ENCODE measurements around the gene RABL6. TPM values are rescaled to one million over a fixed set of nuclear protein-coding genes. Genes with fewer than 3 reads are reported as not detected.

The RABL6 gene
- total and polyA plus RNA-seq, 2 of the 4 experiments (the other 2 are of a cell fraction) = 37.1 to 47.5 TPM

DNA sequence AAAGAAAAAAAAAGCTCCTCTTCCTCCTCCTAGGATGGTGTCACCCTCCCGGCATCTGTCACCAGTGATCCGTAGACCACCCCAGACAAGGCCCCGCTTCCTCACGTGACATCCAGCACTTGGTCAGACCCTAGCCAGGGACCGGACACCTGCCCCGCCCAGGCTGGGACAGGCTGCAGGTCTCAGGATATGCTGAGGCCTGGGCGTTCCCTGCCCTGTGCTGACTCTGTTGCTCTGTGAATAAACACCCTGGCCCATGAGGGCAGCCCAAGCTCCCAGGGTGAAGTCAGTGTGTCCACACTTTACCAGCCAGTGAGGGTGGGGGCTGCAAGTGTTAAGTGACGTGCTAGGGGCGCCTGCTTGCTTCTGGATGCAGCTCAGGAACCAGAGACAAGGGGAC lies 52.8 kb downstream of the RABL6 start:
- H3K18ac ChIP-seq (ENCODE audit: low read depth, low read length) = no peak overlapping the region
- TF ChIP-seq RCOR1 (IDR thresholded peaks at IDR 0.05; ENCODE audit: insufficient replicate concordance, low read length) (no peak), MXI1 (IDR thresholded peaks at IDR 0.05; ENCODE audit: borderline replicate concordance, low read depth, low read length) (no peak), POLR2A (IDR thresholded peaks at IDR 0.05; ENCODE audit: low read depth, low read length) (no peak), BHLHE40 (IDR thresholded peaks at IDR 0.05; ENCODE audit: low read depth, low read length) (no peak), FOS (IDR thresholded peaks at IDR 0.05; ENCODE audit: low read depth, low read length) (no peak), ELK1 (IDR thresholded peaks at IDR 0.05; ENCODE audit: borderline replicate concordance, low read depth, low read length) (no peak), SMC3 (IDR thresholded peaks at IDR 0.05; ENCODE audit: low read depth, low read length) (no peak), RAD21 (IDR thresholded peaks at IDR 0.05; ENCODE audit: low read length) (no peak)
- TF ChIP-seq, protein P1, sequence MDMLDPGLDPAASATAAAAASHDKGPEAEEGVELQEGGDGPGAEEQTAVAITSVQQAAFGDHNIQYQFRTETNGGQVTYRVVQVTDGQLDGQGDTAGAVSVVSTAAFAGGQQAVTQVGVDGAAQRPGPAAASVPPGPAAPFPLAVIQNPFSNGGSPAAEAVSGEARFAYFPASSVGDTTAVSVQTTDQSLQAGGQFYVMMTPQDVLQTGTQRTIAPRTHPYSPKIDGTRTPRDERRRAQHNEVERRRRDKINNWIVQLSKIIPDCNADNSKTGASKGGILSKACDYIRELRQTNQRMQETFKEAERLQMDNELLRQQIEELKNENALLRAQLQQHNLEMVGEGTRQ (IDR thresholded peaks at IDR 0.05; ENCODE audit: low read depth, low read length) = no peak
- H4K91ac ChIP-seq (ENCODE audit: insufficient read depth, low read depth, low read length) = no peak overlapping the region
- H3K36me3 ChIP-seq (ENCODE audit: control insufficient read depth, insufficient read depth, low read length) = peaks cover 35% of the 10 kb centered on the region
- no peak overlapping the region for H2BK120ac ChIP-seq (ENCODE audit: low read depth, low read length)
- H4K5ac ChIP-seq (ENCODE audit: low read depth, low read length) = no peak overlapping the region
- no peak overlapping the region for H2BK5ac ChIP-seq (ENCODE audit: low read depth, low read length, poor library complexity, severe bottlenecking)
- peaks cover 12% of the 10 kb centered on the region for H3K4me1 ChIP-seq (ENCODE audit: control insufficient read depth, insufficient read depth, low read length)
- dilution Hi-C loops (cut with HindIII; ENCODE audit: low sequenced_read_pairs, unreplicated experiment) = no loop called here
- H3K9me3 ChIP-seq (ENCODE audit: control insufficient read depth, insufficient read depth, low read length) = no peaks in the 10 kb centered on the region
- H3K27ac ChIP-seq (ENCODE audit: insufficient read depth, low read length) = no peak overlapping the region
- H3K4ac ChIP-seq (ENCODE audit: low read depth, low read length) = no peak overlapping the region
- in situ Hi-C loops (cut with MboI; ENCODE audit: low sequenced_read_pairs) = no loop called here
- H3K23ac ChIP-seq (ENCODE audit: low read depth, low read length) = no peak overlapping the region
- no peak overlapping the region for H2AFZ ChIP-seq (replicated peaks; ENCODE audit: low read length, poor library complexity)
- 88% methylated on average over 5 of the region's 9 CpGs; no CpG with 5 or more reads in 1 of the 2 experiments for WGBS, 2 experiments (ENCODE audit: extremely low coverage in 2 of 2, insufficient read length in 1 of 2)
- no peak overlapping the region for H2AK5ac ChIP-seq (ENCODE audit: low read depth, low read length)
- H3K79me1 ChIP-seq (ENCODE audit: low read depth in 1 of 2, low read length in 2 of 2) = peaks cover 16 to 41% of the 10 kb centered on the region in 2 experiments
- no peak overlapping the region for H2BK15ac ChIP-seq (ENCODE audit: low read depth, low read length)
- no peak overlapping the region for H3K56ac ChIP-seq (ENCODE audit: extremely low read depth, insufficient read depth, low read length)
- ChIA-PET CTCF (no interaction called here), POLR2A (ENCODE audit: unreplicated experiment) (no interaction called here)
- no peak overlapping the region for H3K4me3 ChIP-seq (ENCODE audit: insufficient read depth, low read depth, low read length)
- no peak overlapping the region for H4K8ac ChIP-seq (ENCODE audit: low read depth in 2 of 2, low read length in 2 of 2)
- H3K9ac ChIP-seq (ENCODE audit: low read depth, low read length) = no peak overlapping the region
- intact Hi-C loops (cut with micrococcal nuclease) = no loop called here
- no TSS peak for BruUV-seq (replicated peaks)
- H2AK9ac ChIP-seq (replicated peaks; ENCODE audit: low read depth, low read length, poor library complexity) = no peak overlapping the region
- H2BK20ac ChIP-seq (ENCODE audit: low read depth, low read length) = no peak overlapping the region
- H3K14ac ChIP-seq (replicated peaks; ENCODE audit: low read depth, low read length) = no peak overlapping the region
- ATAC-seq (ENCODE audit: low read depth) = no peak
- peaks cover 5% of the 10 kb centered on the region for H3K9me1 ChIP-seq (ENCODE audit: insufficient read depth, low read length)
- no peak for DNase-seq
- no peak overlapping the region for H3K4me2 ChIP-seq (ENCODE audit: low read depth, low read length)
- no peaks in the 10 kb centered on the region for H3K27me3 ChIP-seq (ENCODE audit: control insufficient read depth, insufficient read depth, low read length)
- H4K20me1 ChIP-seq (ENCODE audit: insufficient read depth, low read length) = peaks cover 16% of the 10 kb centered on the region

Data from IMR-90 (cell line).